Ectodermal cell (in vitro differentiated cells): Measurements from ENCODE around the gene ZNF76.
A peak's percentile ranks its signal among the peaks of the same experiment; 100 is the strongest.

Source experiments
- H3K27ac ChIP-seq: 2 replicates; pipeline ENCODE4 v1.7.0; 2013; ENCODE audit warnings: mild to moderate bottlenecking, low read depth, low read length; ENCODE audit not compliant: insufficient read depth, poor library complexity, severe bottlenecking
- H3K27me3 ChIP-seq: 2 replicates; pipeline ENCODE4 v1.7.0; 2013; ENCODE audit warnings: mild to moderate bottlenecking, low read length; ENCODE audit not compliant: insufficient read depth, control insufficient read depth, poor library complexity, severe bottlenecking
- H3K36me3 ChIP-seq: one replicate; pipeline ENCODE4 v1.7.0; 2013; ENCODE audit warnings: low read length; ENCODE audit not compliant: control insufficient read depth, insufficient read depth
- H3K4me1 ChIP-seq: one replicate; pipeline ENCODE4 v1.7.0; 2013; ENCODE audit warnings: low read length; ENCODE audit not compliant: control insufficient read depth, insufficient read depth
- H3K4me3 ChIP-seq: 2 replicates; pipeline ENCODE4 v1.7.0; 2013; ENCODE audit warnings: low read depth, low read length, control low read depth; ENCODE audit not compliant: insufficient read depth
- H3K9me3 ChIP-seq: 2 replicates; pipeline ENCODE4 v1.7.0; 2013; ENCODE audit warnings: mild to moderate bottlenecking, low read length, moderate library complexity; ENCODE audit not compliant: control insufficient read depth
- WGBS, 2 experiments: methylation state at CpG; one replicate each; pipeline ENCODE4 v1.1.7; 2013; ENCODE audit warnings: missing lambda C conversion rate in 2 of 2; 5-methylcytosine and 5-hydroxymethylcytosine counted together

The ZNF76 gene

GRCh38 chr6:35310265-35310831 lies 50.8 kb downstream of the ZNF76 start:
- no peaks in the 10 kb centered on the region for H3K9me3 ChIP-seq
- no peak overlapping the region for H3K27ac ChIP-seq
- no peaks in the 10 kb centered on the region for H3K27me3 ChIP-seq
- H3K4me3 ChIP-seq = no peak overlapping the region
- H3K4me1 ChIP-seq = no peaks in the 10 kb centered on the region
- no peaks in the 10 kb centered on the region for H3K36me3 ChIP-seq
- 87 to 92% methylated on average over 6 of the region's 6 CpGs for WGBS, 2 experiments

GRCh38 chr6:35311390-35312075 lies 52.0 kb downstream of the ZNF76 start:
- 85 to 94% methylated on average over 6 of the region's 6 CpGs for WGBS, 2 experiments

GRCh38 chr6:35312076-35312800 lies 52.7 kb downstream of the ZNF76 start:
- no peak overlapping the region for H3K27ac ChIP-seq
- no peaks in the 10 kb centered on the region for H3K9me3 ChIP-seq
- no peaks in the 10 kb centered on the region for H3K4me1 ChIP-seq
- WGBS, 2 experiments = 93% methylated on average over 19 of the region's 19 CpGs
- no peak overlapping the region for H3K4me3 ChIP-seq
- no peaks in the 10 kb centered on the region for H3K36me3 ChIP-seq
- peaks cover 13% of the 10 kb centered on the region for H3K27me3 ChIP-seq

More at GRCh38 chr6:35311390-35312075, 52.0 kb downstream of the ZNF76 start:
- no peaks in the 10 kb centered on the region for H3K4me1 ChIP-seq
- H3K36me3 ChIP-seq = no peaks in the 10 kb centered on the region
- peaks cover 6% of the 10 kb centered on the region for H3K27me3 ChIP-seq
- no peak overlapping the region for H3K4me3 ChIP-seq
- no peaks in the 10 kb centered on the region for H3K9me3 ChIP-seq
- no peak overlapping the region for H3K27ac ChIP-seq

GRCh38 chr6:35312807-35313206 lies 53.3 kb downstream of the ZNF76 start:
- Histone ChIP-seq H3K4me3 (no peak overlapping the region), H3K27ac (no peak overlapping the region), H3K4me1 (no peaks in the 10 kb centered on the region), H3K9me3 (no peaks in the 10 kb centered on the region), H3K27me3 (peaks cover 19% of the 10 kb centered on the region), H3K36me3 (no peaks in the 10 kb centered on the region)
- WGBS, 2 experiments = 0 to 36% methylated on average over 1 to 2 of the region's 2 CpGs

GRCh38 chr6:35317483-35318195 lies 58.1 kb downstream of the ZNF76 start:
- 21 to 25% methylated on average over 28 of the region's 28 CpGs for WGBS, 2 experiments

GRCh38 chr6:35318196-35319171 lies 58.9 kb downstream of the ZNF76 start:
- H3K9me3 ChIP-seq = no peaks in the 10 kb centered on the region
- no peak overlapping the region for H3K27ac ChIP-seq
- H3K27me3 ChIP-seq = peaks cover 22% of the 10 kb centered on the region
- 17 to 18% methylated on average over 55 of the region's 55 CpGs for WGBS, 2 experiments
- no peaks in the 10 kb centered on the region for H3K4me1 ChIP-seq
- H3K36me3 ChIP-seq = no peaks in the 10 kb centered on the region
- H3K4me3 ChIP-seq = peak overlapping the region; percentile 43

More at GRCh38 chr6:35317483-35318195, 58.1 kb downstream of the ZNF76 start:
- no peaks in the 10 kb centered on the region for H3K9me3 ChIP-seq
- no peak overlapping the region for H3K27ac ChIP-seq
- no peaks in the 10 kb centered on the region for H3K4me1 ChIP-seq
- H3K4me3 ChIP-seq = peak overlapping the region; percentile 43
- H3K36me3 ChIP-seq = no peaks in the 10 kb centered on the region
- H3K27me3 ChIP-seq = peaks cover 22% of the 10 kb centered on the region

GRCh38 chr6:35319346-35320030 lies 60.0 kb downstream of the ZNF76 start:
- Histone ChIP-seq H3K27ac (no peak overlapping the region), H3K4me1 (no peaks in the 10 kb centered on the region), H3K36me3 (no peaks in the 10 kb centered on the region), H3K4me3 (no peak overlapping the region), H3K9me3 (no peaks in the 10 kb centered on the region), H3K27me3 (peaks cover 22% of the 10 kb centered on the region)
- 90 to 94% methylated on average over 19 to 20 of the region's 20 CpGs for WGBS, 2 experiments

GRCh38 chr6:35320031-35320410 lies 60.5 kb downstream of the ZNF76 start:
- H3K4me1 ChIP-seq = no peaks in the 10 kb centered on the region
- 87 to 95% methylated on average over 2 of the region's 2 CpGs for WGBS, 2 experiments
- peaks cover 22% of the 10 kb centered on the region for H3K27me3 ChIP-seq
- no peak overlapping the region for H3K27ac ChIP-seq
- H3K36me3 ChIP-seq = no peaks in the 10 kb centered on the region
- no peak overlapping the region for H3K4me3 ChIP-seq
- H3K9me3 ChIP-seq = no peaks in the 10 kb centered on the region

- no peaks in the 10 kb centered on the region for H3K36me3 ChIP-seq
- 88 to 91% methylated on average over 8 of the region's 8 CpGs for WGBS, 2 experiments
- H3K4me1 ChIP-seq = no peaks in the 10 kb centered on the region
- H3K27ac ChIP-seq = no peak overlapping the region
- no peak overlapping the region for H3K4me3 ChIP-seq
- H3K9me3 ChIP-seq = no peaks in the 10 kb centered on the region
- H3K27me3 ChIP-seq = peaks cover 21% of the 10 kb centered on the region
Measured at GRCh38 chr6:35321091-35321490, 61.6 kb downstream of the ZNF76 start.
